NCI-H2029 treated with DMSO at 0.1 percent for 48 hours (cell line): ENCODE results near the gene PRAMEF8.
"Not testable (repeated sequence)": the region's sequence is repeated elsewhere in the genome, so short reads cannot be mapped to it uniquely, and the experiment has no call there.

Experiments used
- DNase-seq: peaks from one replicate; lab custom pipeline; 2025; lab: John Stamatoyannopoulos, UW

Gene PRAMEF8

DNA sequence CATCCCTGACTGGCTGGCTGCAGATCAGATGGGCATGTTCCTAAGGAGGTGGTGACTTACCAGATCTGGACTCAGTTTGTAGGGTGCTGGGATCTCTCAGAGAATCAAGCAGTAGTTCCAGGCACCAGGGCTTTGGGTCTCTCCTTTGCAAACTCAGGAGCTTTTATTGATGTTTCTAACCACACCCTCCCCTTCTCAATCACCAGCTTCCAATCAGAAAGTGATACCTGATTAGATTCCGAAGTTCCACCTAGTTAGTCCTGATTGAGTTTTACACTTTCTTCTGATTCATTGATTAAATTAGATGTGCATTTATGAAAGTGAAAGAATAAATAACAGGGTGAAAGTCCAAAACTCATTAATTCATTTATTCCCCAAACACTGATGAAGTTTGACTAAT lies at the start of gene PRAMEF8:
PRAMEF8 (minus strand) TSS at position 101 of the 400 bp plus-strand sequence. CDS start 1,046 bp downstream, outside the sequence.
- not testable (repeated sequence) for DNase-seq

- DNase-seq = not testable (repeated sequence)
Observed at GRCh38 chr1:13315281-13315680, 30.3 kb upstream of the PRAMEF8 start, which contains the start of gene PRAMEF15. Gene PRAMEF15, plus strand, starts transcription at chr1:13315581. Its CDS starts 2,827 bp downstream, at chr1:13318408.

DNA sequence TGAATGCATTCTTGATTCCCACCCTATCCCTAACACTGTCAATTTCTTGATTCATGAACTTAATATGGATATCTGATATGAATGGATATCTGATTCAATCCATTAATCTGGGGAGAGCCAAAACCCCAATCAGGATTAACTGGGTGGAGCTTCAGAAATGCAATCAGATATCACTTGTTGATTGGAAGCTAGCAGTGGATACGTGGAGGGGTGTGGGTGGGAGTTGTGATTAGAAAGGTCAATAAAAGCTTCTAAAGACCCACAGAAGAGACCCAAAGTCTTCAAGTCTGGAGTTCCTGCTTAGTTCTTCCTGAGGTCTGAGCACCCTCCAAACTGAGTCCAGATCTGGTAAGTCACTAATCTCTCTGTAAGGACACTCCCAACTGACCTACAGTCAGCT lies 18.3 kb upstream of the PRAMEF8 start, which contains the start of gene PRAMEF33:
PRAMEF33 (plus strand) TSS at position 301 of the 400 bp plus-strand sequence. CDS start 2,416 bp downstream, outside the sequence.
- not testable (repeated sequence) for DNase-seq

GRCh38 chr1:13302197-13302596 lies 17.3 kb upstream of the PRAMEF8 start:
- DNase-seq = not testable (repeated sequence)

DNA sequence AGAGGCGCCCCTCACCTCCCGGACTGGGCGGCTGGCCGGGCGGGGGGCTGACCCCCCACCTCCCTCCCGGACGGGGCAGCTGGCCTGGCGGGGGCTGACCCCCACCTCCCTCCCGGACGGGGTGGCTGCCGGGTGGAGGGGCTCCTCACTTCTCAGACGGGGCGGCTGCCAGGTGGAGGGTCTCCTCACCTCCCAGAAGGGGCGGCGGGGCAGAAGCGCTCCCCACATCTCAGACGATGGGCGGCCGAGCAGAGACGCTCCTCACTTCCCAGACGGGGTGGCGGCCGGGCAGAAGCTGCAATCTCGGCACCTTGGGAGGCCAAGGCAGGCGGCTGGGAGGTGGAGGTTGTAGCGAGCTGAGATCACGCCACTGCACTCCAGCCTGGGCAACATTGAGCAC lies 13.8 kb upstream of the PRAMEF8 start:
- not testable (repeated sequence) for DNase-seq

DNA sequence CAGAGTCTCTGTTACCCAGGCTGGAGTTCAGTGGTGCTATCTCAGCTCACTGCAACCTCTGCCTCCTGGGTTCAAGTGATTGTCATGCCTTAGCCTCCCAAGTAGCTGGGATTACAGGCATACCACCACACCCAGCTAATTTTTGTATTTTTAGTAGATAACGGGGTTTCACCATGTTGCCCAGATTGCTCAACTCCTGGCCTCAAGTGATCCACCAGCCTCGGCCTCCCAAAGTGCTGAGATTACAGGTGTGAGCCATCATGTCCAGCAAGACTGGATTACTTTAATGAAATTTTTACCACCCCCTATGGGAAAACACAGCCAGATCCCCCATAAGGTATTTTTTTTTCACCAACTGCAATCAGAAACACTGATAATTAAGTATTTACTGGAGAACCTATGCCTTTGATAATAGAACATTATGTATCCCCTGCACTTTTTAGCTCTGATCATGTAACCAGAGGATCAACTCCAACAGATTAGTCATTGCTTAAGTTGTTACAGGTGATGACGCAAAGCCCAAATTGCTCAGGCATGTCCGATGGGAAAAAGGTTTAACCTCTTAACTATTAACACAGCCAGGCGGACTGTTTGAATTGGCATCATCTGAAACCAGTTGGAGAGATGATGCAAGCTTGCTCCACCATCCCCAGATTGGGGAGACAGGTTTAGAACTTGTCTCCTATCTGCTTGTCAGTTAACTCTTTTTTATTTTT lies 12.4 kb upstream of the PRAMEF8 start:
- not testable (repeated sequence) for DNase-seq

DNA sequence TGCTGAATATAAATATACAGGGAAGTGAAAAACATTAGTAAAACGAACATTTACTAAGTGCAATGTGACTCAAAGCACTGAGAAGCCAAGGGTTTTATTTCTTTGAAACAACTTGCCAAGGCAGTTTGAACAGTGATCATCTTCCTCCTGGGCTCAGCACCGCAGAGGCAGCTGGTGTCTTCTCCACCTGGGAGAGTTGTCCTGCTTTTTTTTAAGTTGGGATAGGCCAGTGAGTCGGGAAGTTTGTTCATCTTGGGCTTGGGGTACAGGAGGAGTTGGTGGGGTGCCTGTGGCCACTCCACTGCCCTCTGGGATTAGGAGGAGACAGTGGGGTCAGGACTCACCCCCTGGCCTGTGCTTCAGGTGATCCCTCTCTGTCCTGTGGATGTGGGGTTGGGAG lies 4.1 kb upstream of the PRAMEF8 start:
- DNase-seq = not testable (repeated sequence)

- not testable (repeated sequence) for DNase-seq
Observed at GRCh38 chr1:13279617-13280016, 5.3 kb downstream of the PRAMEF8 start.

- DNase-seq = not testable (repeated sequence)
Observed at GRCh38 chr1:13277016-13277415, 7.9 kb downstream of the PRAMEF8 start.

DNA sequence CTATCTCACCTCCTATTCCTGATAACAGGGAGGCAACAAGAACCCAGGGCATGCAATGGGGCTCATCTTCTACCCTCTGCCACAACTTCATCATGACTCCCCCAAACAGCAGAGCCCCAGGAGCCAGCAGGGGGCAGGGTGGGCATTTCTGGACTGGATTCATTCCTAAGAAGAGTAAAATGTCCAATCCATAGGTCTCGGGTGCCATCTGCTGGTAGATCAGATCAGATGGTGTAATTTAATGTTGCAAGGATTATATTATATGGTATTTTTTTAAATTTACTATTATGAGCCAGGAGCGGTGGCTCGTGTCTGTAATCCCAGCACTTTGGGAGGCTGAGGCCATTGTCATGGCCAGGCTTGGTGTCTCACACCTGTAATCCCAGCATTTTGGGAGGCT lies 19.8 kb downstream of the PRAMEF8 start:
- DNase-seq = not testable (repeated sequence)

DNA sequence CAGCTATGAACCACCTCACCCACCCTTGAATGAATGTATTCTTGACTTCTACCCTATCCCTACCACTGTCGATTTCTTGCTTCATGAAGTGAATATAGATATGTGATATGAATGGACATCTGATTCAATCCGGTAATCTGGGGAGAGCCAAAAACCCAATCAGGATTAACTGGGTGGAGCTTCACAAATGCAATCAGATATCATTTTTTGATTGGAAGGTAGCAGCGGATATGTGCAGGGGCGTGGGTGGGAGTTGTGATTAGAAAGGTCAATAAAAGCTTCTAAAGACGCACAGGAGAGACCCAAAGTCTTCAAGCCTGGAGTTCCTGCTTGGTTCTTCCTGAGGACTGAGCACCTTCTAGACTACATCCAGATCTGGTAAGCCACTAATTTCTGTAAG lies 31.0 kb downstream of the PRAMEF8 start, which contains the start of gene PRAMEF5:
PRAMEF5 (plus strand) TSS at position 301 of the 400 bp plus-strand sequence. CDS start 5,071 bp downstream, outside the sequence.
- not testable (repeated sequence) for DNase-seq

DNA sequence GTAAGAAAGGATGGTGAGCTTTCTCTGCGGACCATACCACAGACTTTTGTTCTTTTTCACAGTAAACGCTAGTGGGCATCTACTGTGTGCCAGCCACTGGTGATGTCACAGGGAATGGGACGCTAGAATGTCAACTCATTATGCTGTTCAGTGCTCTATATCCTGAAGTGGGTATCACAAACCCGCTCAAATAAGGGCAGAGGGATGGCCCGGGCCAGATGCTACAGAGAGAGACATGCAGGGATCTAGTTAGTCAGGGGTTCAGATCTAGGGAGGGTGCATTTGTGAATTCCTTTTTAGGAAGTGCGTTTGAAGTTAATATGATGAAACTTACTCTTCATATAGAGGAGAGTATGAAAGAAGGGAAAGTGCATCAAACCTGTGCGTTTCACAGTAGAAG lies 37.8 kb downstream of the PRAMEF8 start:
- DNase-seq = not testable (repeated sequence)

- DNase-seq = not testable (repeated sequence)
Observed at GRCh38 chr1:13246554-13246871, 38.4 kb downstream of the PRAMEF8 start.

- not testable (repeated sequence) for DNase-seq
Observed at GRCh38 chr1:13245841-13246553, 38.9 kb downstream of the PRAMEF8 start.

DNA sequence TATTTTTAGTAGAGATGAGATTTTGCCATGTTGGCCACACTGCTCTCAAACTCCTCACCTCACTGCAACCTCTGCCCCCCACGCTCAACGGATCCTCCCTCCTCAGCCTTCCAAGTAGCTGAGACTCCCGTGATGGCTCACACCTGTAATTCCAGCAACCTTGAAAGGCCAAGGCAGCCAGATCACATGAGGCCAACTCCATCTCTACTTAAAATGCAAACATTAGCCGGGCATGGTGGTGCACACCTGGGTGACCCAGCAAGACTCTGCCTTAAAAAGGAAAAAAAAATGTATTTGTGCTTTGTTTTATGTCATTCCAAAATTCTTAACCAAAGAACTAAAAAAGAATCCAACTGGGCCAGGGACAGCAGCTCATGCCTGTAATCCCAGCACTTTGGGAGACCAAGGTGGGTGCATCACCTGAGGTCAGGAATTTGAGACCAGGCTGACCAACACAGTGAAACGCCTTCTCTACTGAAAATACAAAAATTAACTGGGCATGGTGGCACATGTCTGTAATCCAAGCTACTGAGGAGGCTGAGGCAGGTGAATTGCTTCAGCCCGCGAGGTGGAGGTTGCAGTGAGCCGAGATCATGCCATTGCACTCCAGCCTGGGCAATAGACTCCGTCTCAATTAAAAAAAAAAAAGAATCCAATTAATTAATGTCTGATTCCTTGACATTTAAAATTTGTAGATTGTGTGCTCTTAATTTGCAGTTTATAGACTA lies 41.2 kb downstream of the PRAMEF8 start:
- not testable (repeated sequence) for DNase-seq

DNA sequence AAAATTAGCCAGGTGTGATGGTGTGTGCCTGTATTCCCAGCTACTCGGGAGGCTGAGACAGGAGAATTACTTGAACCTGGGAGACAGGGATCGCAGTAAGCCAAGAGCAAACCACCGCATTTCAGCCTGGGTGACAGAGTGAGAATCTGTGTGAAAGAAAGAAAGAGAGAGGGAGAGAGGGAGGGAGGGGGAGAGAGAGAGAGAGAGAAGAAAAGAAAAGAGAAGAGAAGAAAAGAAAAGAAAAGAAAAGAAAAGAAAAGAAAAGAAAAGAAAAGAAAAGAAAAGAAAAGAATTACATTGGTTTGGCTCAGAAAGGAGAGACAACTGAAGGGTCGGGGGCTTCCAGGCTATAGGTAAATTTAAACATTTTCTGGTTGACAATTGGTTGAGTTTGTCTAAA lies 45.3 kb downstream of the PRAMEF8 start:
- DNase-seq = not testable (repeated sequence)

- DNase-seq = not testable (repeated sequence)
Observed at GRCh38 chr1:13237572-13237971, 47.4 kb downstream of the PRAMEF8 start.

DNA sequence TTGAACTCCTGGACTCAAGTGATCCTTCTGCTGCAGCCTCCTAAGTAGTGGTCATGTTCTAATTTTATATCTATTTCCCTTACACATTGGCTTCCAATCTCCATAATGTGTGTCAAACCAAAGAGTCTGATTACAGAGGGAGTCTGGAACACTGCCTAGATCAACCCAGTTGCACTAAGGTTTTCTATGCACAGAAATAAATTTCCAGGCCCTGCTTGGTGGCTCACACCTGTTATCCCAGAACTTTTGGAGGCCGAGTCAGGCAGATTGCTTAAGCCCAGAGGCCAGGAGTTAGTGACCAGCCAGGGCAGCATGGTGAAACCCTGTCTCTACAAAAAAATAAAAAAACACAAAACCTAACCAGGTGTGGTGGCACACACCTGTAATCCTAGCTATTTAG lies 50.9 kb downstream of the PRAMEF8 start:
- not testable (repeated sequence) for DNase-seq

GRCh38 chr1:13232056-13232455 lies 52.9 kb downstream of the PRAMEF8 start:
- DNase-seq = not testable (repeated sequence)
